GM12878 (cell line): Measurements from ENCODE around the gene C20orf96. TPM values are rescaled to one million over a fixed set of nuclear protein-coding genes. Genes with fewer than 3 reads are reported as not detected.

Source experiments
- ATAC-seq: fragments of 200-7000 bp; cut with Tn5 transposase; 3 replicates; pipeline ENCODE4 v1.9.1; 2020; ENCODE audit warnings: mild to moderate bottlenecking, moderate library complexity
- BruUV-seq: library from RNA; stranded (reverse); fragments of 400-500 nt; replicated peaks from 2 replicates; lab custom pipeline; 2021; lab: Mats Ljungman, UMichigan
- CTCF ChIA-PET: fragments of 300-600 bp; sonication (Branson Sonifier 250); formaldehyde crosslinking; extraction: SDS; loops from one replicate; lab custom pipeline; 2021; ENCODE audit warnings: inconsistent platforms; lab: Yijun Ruan, JAX
- POLR2A ChIA-PET: fragments of 350-600 bp; formaldehyde crosslinking; extraction: SDS; loops from one replicate; lab custom pipeline; 2021; ENCODE audit warnings: inconsistent platforms; lab: Charles Lee
- RAD21 ChIA-PET: fragments of 300-600 bp; sonication (Branson Sonifier 250); formaldehyde crosslinking; loops from one replicate; lab custom pipeline; 2023; ENCODE audit warnings: antibody characterized with exemption; ENCODE audit not compliant: unreplicated experiment; lab: Charles Lee
- SMC1A ChIA-PET: fragments of 300-600 bp; sonication (Branson Sonifier 250); formaldehyde crosslinking; loops from one replicate; lab custom pipeline; 2023; ENCODE audit not compliant: unreplicated experiment, uncharacterized antibody; lab: Charles Lee
- DNase-seq: peaks from one replicate; pipeline ENCODE4 v3.0.0-alpha.2; 2011; ENCODE audit warnings: low read depth, low spot score
- FAIRE-seq: peaks from 3 replicates; lab custom pipeline; 2011; peaks lifted over from hg19 to GRCh38; lab: Jason Lieb, UNC
- H2AFZ ChIP-seq: 2 replicates; pipeline ENCODE4 v1.6.0; 2011; ENCODE audit warnings: low read depth, low read length, control low read depth; ENCODE audit not compliant: control insufficient read depth
- H3K27ac ChIP-seq: 2 replicates; pipeline ENCODE4 v1.5.1; 2011; ENCODE audit warnings: control low read depth; ENCODE audit not compliant: control insufficient read depth, insufficient read depth
- H3K27me3 ChIP-seq, 2 experiments: replicated peaks in 1 of 2; 2 replicates each; pipeline versions ENCODE4 v1.6.0 to v1.6.1; 2011; ENCODE audit warnings: low read length in 1 of 2; ENCODE audit not compliant: control insufficient read depth in 2 of 2, insufficient read depth in 2 of 2
- H3K36me3 ChIP-seq, 2 experiments: 2 replicates each; pipeline ENCODE4 v1.5.1; 2011; ENCODE audit warnings: low read length in 1 of 2; ENCODE audit not compliant: control insufficient read depth in 2 of 2, insufficient read depth in 2 of 2
- H3K4me1 ChIP-seq: 2 replicates; pipeline ENCODE4 v1.6.1; 2011; ENCODE audit warnings: mild to moderate bottlenecking, low read length, moderate library complexity, mixed read lengths; ENCODE audit not compliant: control insufficient read depth, insufficient read depth
- H3K4me2 ChIP-seq: 2 replicates; pipeline ENCODE4 v1.6.0; 2011; ENCODE audit warnings: control low read depth; ENCODE audit not compliant: control insufficient read depth, insufficient read depth
- H3K4me3 ChIP-seq: fragments of 200-600 bp; sonication (generic); 2 replicates; pipeline ENCODE4 v1.5.1; 2016
- H3K79me2 ChIP-seq: 2 replicates; pipeline ENCODE4 v1.6.0; 2011; ENCODE audit warnings: low read length; ENCODE audit not compliant: control insufficient read depth, insufficient read depth
- H3K9ac ChIP-seq: 2 replicates; pipeline ENCODE4 v1.8.0; 2011; ENCODE audit warnings: low read length, control low read depth, mixed read lengths; ENCODE audit not compliant: control insufficient read depth, insufficient read depth
- H3K9me3 ChIP-seq: replicated peaks from 3 replicates; pipeline ENCODE4 v1.5.1; 2011; ENCODE audit warnings: mild to moderate bottlenecking, low read length; ENCODE audit not compliant: control insufficient read depth, insufficient read depth
- H4K20me1 ChIP-seq: 2 replicates; pipeline ENCODE4 v1.6.0; 2011; ENCODE audit not compliant: control insufficient read depth, insufficient read depth
- BCL11A ChIP-seq: IDR thresholded peaks from 2 replicates; pipeline ENCODE4 v1.6.1; 2011; ENCODE audit warnings: low read depth, low read length
- CREM ChIP-seq: IDR thresholded peaks from 2 replicates; pipeline ENCODE4 v1.6.1; 2014; ENCODE audit warnings: antibody characterized with exemption, low read depth
- EGR1 ChIP-seq, 2 experiments: IDR thresholded peaks; 1 replicate in 1 of 2; 2 replicates in 1 of 2; pipeline ENCODE4 v1.6.1; 2011 to 2012; ENCODE audit warnings: low read depth in 2 of 2, low read length in 2 of 2, borderline replicate concordance in 1 of 2, mild to moderate bottlenecking in 1 of 2, moderate library complexity in 1 of 2
- EZH2 ChIP-seq: IDR thresholded peaks from 2 replicates; pipeline ENCODE4 v1.6.1; 2012; ENCODE audit warnings: low read depth, mild to moderate bottlenecking, control low read depth, inconsistent platforms, low read length, borderline replicate concordance; ENCODE audit not compliant: control insufficient read depth
- FOXM1 ChIP-seq: IDR thresholded peaks from 2 replicates; pipeline ENCODE4 v1.6.1; 2012; ENCODE audit warnings: low read depth, mild to moderate bottlenecking, inconsistent platforms, low read length, moderate library complexity
- GABPA ChIP-seq: IDR thresholded peaks from 2 replicates; pipeline ENCODE4 v1.6.1; 2014; ENCODE audit warnings: antibody characterized with exemption, low read depth, mild to moderate bottlenecking, inconsistent platforms
- KLF5 ChIP-seq: fragments of 450-650 bp; IDR thresholded peaks from 2 replicates; pipeline ENCODE4 v1.6.1; 2014; ENCODE audit warnings: mild to moderate bottlenecking; ENCODE audit not compliant: partially characterized antibody
- MTA2 ChIP-seq: fragments of 450-650 bp; IDR thresholded peaks from 2 replicates; pipeline ENCODE4 v1.6.1; 2016; ENCODE audit warnings: low read depth, mild to moderate bottlenecking, moderate library complexity
- WGBS: methylation state at CpG from one replicate; pipeline ENCODE4 v1.1.6; 2016; ENCODE audit warnings: low lambda C conversion rate; ENCODE audit not compliant: insufficient replicate concordance, insufficient coverage; ENCODE audit errors: missing lambda C conversion rate; 5-methylcytosine and 5-hydroxymethylcytosine counted together
- in situ Hi-C: fragments of 300-500 bp; cut with MboI; formaldehyde crosslinking; loops from 9 replicates; pipeline ENCODE4 v1.14.3; 2018; ENCODE audit warnings: mixed read lengths
- intact Hi-C: fragments of 100-400 bp; cut with micrococcal nuclease; formaldehyde crosslinking; loops from one replicate; pipeline ENCODE4 v1.14.2; 2022; ENCODE audit not compliant: unreplicated experiment
- polyA plus RNA-seq, 11 experiments: library from polyadenylated mRNA; depleted of rRNA in 4 of 11; unstranded in 6 of 11; stranded (reverse) in 5 of 11; fragments of >200 nt; fragmentation: Nextera tagmentation in 4 of 11; fragmentation: Illumina TruSeq in 1 of 11; extraction: Ambion mirVana in 4 of 11; extraction: Trizol in 1 of 11; gene quantifications; 1 replicate in 1 of 11; 2 replicates in 10 of 11; pipeline versions ENCODE4 v1.2.1 to v1.2.3, GENCODE V29; 2011 to 2016; ENCODE audit warnings: inconsistent platforms in 2 of 11, missing spikeins in 2 of 11, low read depth in 1 of 11
- total RNA-seq, 4 experiments: library from RNA; depleted of rRNA in 3 of 4; stranded (reverse); fragments of >200 nt in 3 of 4; fragmentation: Illumina TruSeq in 1 of 4; extraction: Trizol in 1 of 4; gene quantifications; 2 replicates each; pipeline versions ENCODE4 v1.2.1 to v1.2.3, GENCODE V29; 2013 to 2021
- TF ChIP-seq, protein P1 (sequence below): fragments of 150-350 bp; IDR thresholded peaks from 2 replicates; pipeline ENCODE4 v1.6.1; 2016; ENCODE audit warnings: low read depth, low read length

Gene C20orf96
- total and polyA plus RNA-seq, 10 of the 15 experiments (the other 5 are each of a cell fraction or from before 2014, with no cell fraction given) = 1.4 to 8.6 (median 5.9) TPM

DNA sequence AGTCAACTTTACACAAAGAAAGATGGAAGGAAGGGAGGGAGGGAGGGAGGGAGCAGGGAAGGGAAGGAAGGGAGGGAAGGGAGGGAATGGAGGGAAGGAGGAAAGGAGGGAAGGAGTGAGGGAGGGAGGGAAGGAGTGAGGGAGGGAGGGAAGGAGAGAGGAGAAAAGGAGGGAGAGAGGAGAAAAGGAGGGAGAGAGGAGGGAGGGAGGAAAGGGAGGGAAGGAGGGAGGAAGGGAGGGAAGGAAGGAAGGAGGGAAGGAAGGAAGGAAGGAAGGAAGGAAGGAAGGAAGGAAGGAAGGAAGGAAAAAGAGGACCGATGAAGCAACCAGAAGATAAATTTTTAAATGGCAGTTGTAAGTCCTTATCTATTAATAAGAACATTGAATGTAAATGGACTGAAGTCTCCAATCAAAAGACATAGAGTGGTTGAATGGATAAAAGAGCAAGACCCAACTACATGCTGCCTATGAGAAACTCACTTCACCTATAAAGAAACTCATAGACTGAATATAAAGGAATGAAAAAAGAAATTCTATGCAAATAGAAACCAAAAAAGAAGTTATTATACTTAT is 69.2 kb downstream of the C20orf96 start:
- H3K27me3 ChIP-seq = no peaks in the 10 kb centered on the region
- CTCF ChIA-PET = no interaction called here
- H2AFZ ChIP-seq = no peak overlapping the region
- DNase-seq (no peak), ATAC-seq (no peak), FAIRE-seq (no peak)
- RAD21 ChIA-PET = no interaction called here
- no peak overlapping the region for H3K27ac ChIP-seq
- H3K79me2 ChIP-seq = no peaks in the 10 kb centered on the region
- H3K4me2 ChIP-seq = no peak overlapping the region
- no peaks in the 10 kb centered on the region for H3K36me3 ChIP-seq
- WGBS = 0% methylated on average over 1 of the region's 1 CpG
- in situ Hi-C loops = no loop called here
- intact Hi-C loops = no loop called here
- POLR2A ChIA-PET = no interaction called here
- no peaks in the 10 kb centered on the region for H3K9me3 ChIP-seq
- H3K9ac ChIP-seq = no peak overlapping the region
- no TSS peak for BruUV-seq
- H3K4me1 ChIP-seq = no peaks in the 10 kb centered on the region
- SMC1A ChIA-PET = no interaction called here
- no peak overlapping the region for H3K4me3 ChIP-seq
- H4K20me1 ChIP-seq = no peaks in the 10 kb centered on the region
- TF ChIP-seq, protein P1, sequence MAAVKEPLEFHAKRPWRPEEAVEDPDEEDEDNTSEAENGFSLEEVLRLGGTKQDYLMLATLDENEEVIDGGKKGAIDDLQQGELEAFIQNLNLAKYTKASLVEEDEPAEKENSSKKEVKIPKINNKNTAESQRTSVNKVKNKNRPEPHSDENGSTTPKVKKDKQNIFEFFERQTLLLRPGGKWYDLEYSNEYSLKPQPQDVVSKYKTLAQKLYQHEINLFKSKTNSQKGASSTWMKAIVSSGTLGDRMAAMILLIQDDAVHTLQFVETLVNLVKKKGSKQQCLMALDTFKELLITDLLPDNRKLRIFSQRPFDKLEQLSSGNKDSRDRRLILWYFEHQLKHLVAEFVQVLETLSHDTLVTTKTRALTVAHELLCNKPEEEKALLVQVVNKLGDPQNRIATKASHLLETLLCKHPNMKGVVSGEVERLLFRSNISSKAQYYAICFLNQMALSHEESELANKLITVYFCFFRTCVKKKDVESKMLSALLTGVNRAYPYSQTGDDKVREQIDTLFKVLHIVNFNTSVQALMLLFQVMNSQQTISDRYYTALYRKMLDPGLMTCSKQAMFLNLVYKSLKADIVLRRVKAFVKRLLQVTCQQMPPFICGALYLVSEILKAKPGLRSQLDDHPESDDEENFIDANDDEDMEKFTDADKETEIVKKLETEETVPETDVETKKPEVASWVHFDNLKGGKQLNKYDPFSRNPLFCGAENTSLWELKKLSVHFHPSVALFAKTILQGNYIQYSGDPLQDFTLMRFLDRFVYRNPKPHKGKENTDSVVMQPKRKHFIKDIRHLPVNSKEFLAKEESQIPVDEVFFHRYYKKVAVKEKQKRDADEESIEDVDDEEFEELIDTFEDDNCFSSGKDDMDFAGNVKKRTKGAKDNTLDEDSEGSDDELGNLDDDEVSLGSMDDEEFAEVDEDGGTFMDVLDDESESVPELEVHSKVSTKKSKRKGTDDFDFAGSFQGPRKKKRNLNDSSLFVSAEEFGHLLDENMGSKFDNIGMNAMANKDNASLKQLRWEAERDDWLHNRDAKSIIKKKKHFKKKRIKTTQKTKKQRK = no peak
- TF ChIP-seq MTA2 (no peak), EZH2 (no peak), BCL11A (no peak), GABPA (no peak), KLF5 (no peak), FOXM1 (no peak), CREM (no peak), EGR1 (IDR thresholded peaks at IDR 0.05; ENCODE audit: borderline replicate concordance in 1 of 2, low read depth in 2 of 2, low read length in 2 of 2) (no peak)

Other genes with a start within 250 kb of the C20orf96 start
Only the 7 nearest of the 12 such genes appear.
- not detected in 2 replicates for gene DEFB128, start 101.0 kb downstream of the C20orf96 start, total RNA-seq (2014; rRNA removed)
- gene DEFB128, start 101.0 kb downstream of the C20orf96 start, total RNA-seq (2014; rRNA removed; fragmentation: Illumina TruSeq; extraction: Trizol) = not detected in 2 replicates
- gene DEFB128, start 101.0 kb downstream of the C20orf96 start, total RNA-seq (2021) = not detected in 2 replicates
- gene DEFB128, start 101.0 kb downstream of the C20orf96 start, polyA plus RNA-seq (2011; rRNA removed) = not detected in 2 replicates
- not detected in 2 replicates for gene DEFB128, start 101.0 kb downstream of the C20orf96 start, polyA plus RNA-seq (2014; fragmentation: Illumina TruSeq; extraction: Trizol)
- gene DEFB128, start 101.0 kb downstream of the C20orf96 start, polyA plus RNA-seq (2014; fragmentation: Nextera tagmentation; extraction: Ambion mirVana) = not detected
- gene DEFB128, start 101.0 kb downstream of the C20orf96 start, polyA plus RNA-seq (2014; rRNA removed) = not detected in 2 replicates
- not detected for gene DEFB128, start 101.0 kb downstream of the C20orf96 start, polyA plus RNA-seq (2016; fragmentation: Nextera tagmentation; extraction: Ambion mirVana)
- not detected in 2 replicates for gene DEFB129, start 63.5 kb downstream of the C20orf96 start, total RNA-seq (2014; rRNA removed)
- not detected in 2 replicates for gene DEFB129, start 63.5 kb downstream of the C20orf96 start, total RNA-seq (2014; rRNA removed; fragmentation: Illumina TruSeq; extraction: Trizol)
- not detected in 2 replicates for gene DEFB129, start 63.5 kb downstream of the C20orf96 start, total RNA-seq (2021)
- not detected in 2 replicates for gene DEFB129, start 63.5 kb downstream of the C20orf96 start, polyA plus RNA-seq (2011; rRNA removed)
- gene DEFB129, start 63.5 kb downstream of the C20orf96 start, polyA plus RNA-seq (2014; fragmentation: Illumina TruSeq; extraction: Trizol) = not detected in 2 replicates
- gene DEFB129, start 63.5 kb downstream of the C20orf96 start, polyA plus RNA-seq (2014; fragmentation: Nextera tagmentation; extraction: Ambion mirVana) = not detected
- not detected in 2 replicates for gene DEFB129, start 63.5 kb downstream of the C20orf96 start, polyA plus RNA-seq (2014; rRNA removed)
- not detected for gene DEFB129, start 63.5 kb downstream of the C20orf96 start, polyA plus RNA-seq (2016; fragmentation: Nextera tagmentation; extraction: Ambion mirVana)
- not detected in 2 replicates for gene DEFB132, start 33.0 kb downstream of the C20orf96 start, total RNA-seq (2014; rRNA removed)
- gene DEFB132, start 33.0 kb downstream of the C20orf96 start, total RNA-seq (2014; rRNA removed; fragmentation: Illumina TruSeq; extraction: Trizol) = not detected in 2 replicates
- gene DEFB132, start 33.0 kb downstream of the C20orf96 start, total RNA-seq (2021) = not detected in 2 replicates
- not detected in 2 replicates for gene DEFB132, start 33.0 kb downstream of the C20orf96 start, polyA plus RNA-seq (2011; rRNA removed)
- not detected in 2 replicates for gene DEFB132, start 33.0 kb downstream of the C20orf96 start, polyA plus RNA-seq (2014; fragmentation: Illumina TruSeq; extraction: Trizol)
- not detected for gene DEFB132, start 33.0 kb downstream of the C20orf96 start, polyA plus RNA-seq (2014; fragmentation: Nextera tagmentation; extraction: Ambion mirVana)
- gene DEFB132, start 33.0 kb downstream of the C20orf96 start, polyA plus RNA-seq (2014; rRNA removed) = not detected in 2 replicates
- not detected for gene DEFB132, start 33.0 kb downstream of the C20orf96 start, polyA plus RNA-seq (2016; fragmentation: Nextera tagmentation; extraction: Ambion mirVana)
- gene ZCCHC3, start 6.8 kb upstream of the C20orf96 start, total RNA-seq (2014; rRNA removed) = 36.1 TPM in 2 replicates
- 13.8 and 15.3 TPM in 2 replicates for gene ZCCHC3, start 6.8 kb upstream of the C20orf96 start, total RNA-seq (2014; rRNA removed; fragmentation: Illumina TruSeq; extraction: Trizol)
- gene ZCCHC3, start 6.8 kb upstream of the C20orf96 start, total RNA-seq (2021) = 31.9 and 32.8 TPM in 2 replicates
- gene ZCCHC3, start 6.8 kb upstream of the C20orf96 start, polyA plus RNA-seq (2011; rRNA removed) = 31.3 and 33.1 TPM in 2 replicates
- gene ZCCHC3, start 6.8 kb upstream of the C20orf96 start, polyA plus RNA-seq (2014; fragmentation: Illumina TruSeq; extraction: Trizol) = 20.2 and 21.9 TPM in 2 replicates
- 10 to 100 TPM in 1 of 2 experiments, 1 to 10 TPM in 1; 5.3 to 10.8 TPM for gene ZCCHC3, start 6.8 kb upstream of the C20orf96 start, polyA plus RNA-seq (2014; fragmentation: Nextera tagmentation; extraction: Ambion mirVana)
- gene ZCCHC3, start 6.8 kb upstream of the C20orf96 start, polyA plus RNA-seq (2014; rRNA removed) = 32.1 and 33.5 TPM in 2 replicates
- 10 to 100 TPM in 1 of 2 experiments, 1 to 10 TPM in 1; 7.7 to 14.1 TPM for gene ZCCHC3, start 6.8 kb upstream of the C20orf96 start, polyA plus RNA-seq (2016; fragmentation: Nextera tagmentation; extraction: Ambion mirVana)
- gene SOX12, start 34.8 kb upstream of the C20orf96 start, total RNA-seq (2014; rRNA removed) = 2.8 and 3.3 TPM in 2 replicates
- 0.92 and 1.1 TPM in 2 replicates for gene SOX12, start 34.8 kb upstream of the C20orf96 start, total RNA-seq (2014; rRNA removed; fragmentation: Illumina TruSeq; extraction: Trizol)
- gene SOX12, start 34.8 kb upstream of the C20orf96 start, total RNA-seq (2021) = 17.9 TPM in 2 replicates
- 1.1 and 1.7 TPM in 2 replicates for gene SOX12, start 34.8 kb upstream of the C20orf96 start, polyA plus RNA-seq (2011; rRNA removed)
- 1.5 and 3.2 TPM in 2 replicates for gene SOX12, start 34.8 kb upstream of the C20orf96 start, polyA plus RNA-seq (2014; fragmentation: Illumina TruSeq; extraction: Trizol)
- under 1 TPM; 0.50 to 0.71 TPM for gene SOX12, start 34.8 kb upstream of the C20orf96 start, polyA plus RNA-seq (2014; fragmentation: Nextera tagmentation; extraction: Ambion mirVana)
- gene SOX12, start 34.8 kb upstream of the C20orf96 start, polyA plus RNA-seq (2014; rRNA removed) = 5.0 and 7.5 TPM in 2 replicates
- 1 to 10 TPM in 1 of 2 experiments, under 1 TPM in 1; 0.88 to 1.0 TPM for gene SOX12, start 34.8 kb upstream of the C20orf96 start, polyA plus RNA-seq (2016; fragmentation: Nextera tagmentation; extraction: Ambion mirVana)
- gene NRSN2, start 56.4 kb upstream of the C20orf96 start, total RNA-seq (2014; rRNA removed) = 9.1 and 10.5 TPM in 2 replicates
- gene NRSN2, start 56.4 kb upstream of the C20orf96 start, total RNA-seq (2014; rRNA removed; fragmentation: Illumina TruSeq; extraction: Trizol) = 6.9 and 8.9 TPM in 2 replicates
- 21.9 and 24.7 TPM in 2 replicates for gene NRSN2, start 56.4 kb upstream of the C20orf96 start, total RNA-seq (2021)
- 3.7 and 8.0 TPM in 2 replicates for gene NRSN2, start 56.4 kb upstream of the C20orf96 start, polyA plus RNA-seq (2011; rRNA removed)
- gene NRSN2, start 56.4 kb upstream of the C20orf96 start, polyA plus RNA-seq (2014; fragmentation: Illumina TruSeq; extraction: Trizol) = 14.6 and 16.9 TPM in 2 replicates
- gene NRSN2, start 56.4 kb upstream of the C20orf96 start, polyA plus RNA-seq (2014; fragmentation: Nextera tagmentation; extraction: Ambion mirVana) = 1 to 10 TPM; 6.2 to 7.6 TPM
- gene NRSN2, start 56.4 kb upstream of the C20orf96 start, polyA plus RNA-seq (2014; rRNA removed) = 18.9 and 24.3 TPM in 2 replicates
- 10 to 100 TPM; 26.4 to 32.4 TPM for gene NRSN2, start 56.4 kb upstream of the C20orf96 start, polyA plus RNA-seq (2016; fragmentation: Nextera tagmentation; extraction: Ambion mirVana)
- 30.8 and 34.8 TPM in 2 replicates for gene TRIB3, start 90.0 kb upstream of the C20orf96 start, total RNA-seq (2014; rRNA removed)
- 10.9 and 11.5 TPM in 2 replicates for gene TRIB3, start 90.0 kb upstream of the C20orf96 start, total RNA-seq (2014; rRNA removed; fragmentation: Illumina TruSeq; extraction: Trizol)
- 24.7 and 27.3 TPM in 2 replicates for gene TRIB3, start 90.0 kb upstream of the C20orf96 start, total RNA-seq (2021)
- 11.0 and 24.2 TPM in 2 replicates for gene TRIB3, start 90.0 kb upstream of the C20orf96 start, polyA plus RNA-seq (2011; rRNA removed)
- 11.9 and 12.1 TPM in 2 replicates for gene TRIB3, start 90.0 kb upstream of the C20orf96 start, polyA plus RNA-seq (2014; fragmentation: Illumina TruSeq; extraction: Trizol)
- gene TRIB3, start 90.0 kb upstream of the C20orf96 start, polyA plus RNA-seq (2014; fragmentation: Nextera tagmentation; extraction: Ambion mirVana) = 1 to 10 TPM; 2.2 to 8.6 TPM
- 23.3 and 28.2 TPM in 2 replicates for gene TRIB3, start 90.0 kb upstream of the C20orf96 start, polyA plus RNA-seq (2014; rRNA removed)
- gene TRIB3, start 90.0 kb upstream of the C20orf96 start, polyA plus RNA-seq (2016; fragmentation: Nextera tagmentation; extraction: Ambion mirVana) = 10 to 100 TPM; 23.2 to 26.4 TPM